Stomach (tissue), 9 donors: ENCODE measurements around the gene MYEOV. TPM values are rescaled to one million over a fixed set of nuclear protein-coding genes. Genes with fewer than 3 reads are reported as not detected.

ENCODE experiments used
- DNase-seq, 2 donors: peaks; one replicate each; pipeline versions ENCODE4 v3.0.0 to v3.0.0-alpha.2; 2013 to 2019
- H3K27ac ChIP-seq, 5 donors: fragments of 200-600 bp in 4 of 5; sonication (generic) in 4 of 5; one replicate each; pipeline ENCODE4 v1.5.1; 2013 to 2019; ENCODE audit warnings: mild to moderate bottlenecking in 1 of 5, moderate library complexity in 1 of 5
- H3K27me3 ChIP-seq, 3 donors: fragments of 200-600 bp; sonication (generic); one replicate each; pipeline ENCODE4 v1.5.1; 2017 to 2019; ENCODE audit warnings: mixed run types in 1 of 3
- H3K36me3 ChIP-seq, 4 donors: fragments of 200-600 bp; sonication (generic); 1 replicate in 3 of 4; 2 replicates in 1 of 4; pipeline ENCODE4 v1.5.1; 2016 to 2019
- H3K4me1 ChIP-seq, 4 donors: fragments of 200-600 bp; sonication (generic); one replicate each; pipeline ENCODE4 v1.5.1; 2016 to 2019
- H3K4me3 ChIP-seq, 4 donors: fragments of 200-600 bp; sonication (generic) in 3 of 4; one replicate each; pipeline ENCODE4 v1.5.1; 2016 to 2019; ENCODE audit warnings: mild to moderate bottlenecking in 1 of 4
- H3K9me3 ChIP-seq, 4 donors: fragments of 200-600 bp; sonication (generic); one replicate each; pipeline ENCODE4 v1.5.1; 2016 to 2019
- CTCF ChIP-seq, 7 experiments: fragments of 450-650 bp in 4 of 7; fragments of 200-600 bp in 3 of 7; sonication (generic) in 3 of 7; IDR thresholded peaks; one replicate each; pipeline ENCODE4 v1.5.1; 2016 to 2019; ENCODE audit warnings: antibody characterized with exemption in 7 of 7, control low read depth in 2 of 7, mild to moderate bottlenecking in 1 of 7
- EP300 ChIP-seq: sonication (generic); formaldehyde crosslinking; IDR thresholded peaks from one replicate; pipeline ENCODE4 v1.6.1; 2017; ENCODE audit warnings: antibody characterized with exemption
- POLR2A ChIP-seq, 4 donors: fragments of 450-650 bp; IDR thresholded peaks; one replicate each; pipeline ENCODE4 v1.6.1; 2016; ENCODE audit warnings: antibody characterized with exemption in 4 of 4, control low read depth in 2 of 4, mild to moderate bottlenecking in 1 of 4, moderate library complexity in 1 of 4
- POLR2AphosphoS5 ChIP-seq, 3 donors: sonication (generic); formaldehyde crosslinking; IDR thresholded peaks; one replicate each; pipeline ENCODE4 v1.6.1; 2016; ENCODE audit warnings: antibody characterized with exemption in 3 of 3
- WGBS, 5 donors: extraction: QIAGEN DNeasy Blood & Tissue Kit in 3 of 5; methylation state at CpG; one replicate each; pipeline versions ENCODE4 v1.1.5 to v1.1.7; 2013 to 2018; 5-methylcytosine and 5-hydroxymethylcytosine counted together
- intact Hi-C: fragments of 100-400 bp; cut with DNase I; formaldehyde crosslinking; loops from one replicate; pipeline ENCODE4 v1.15.1; 2023; ENCODE audit warnings: low total_unique reads
- polyA plus RNA-seq, 3 donors: library from polyadenylated mRNA; stranded (reverse); fragments of 200-250 nt; gene quantifications; one replicate each; pipeline ENCODE4 v1.2.3, GENCODE V29; 2013
- total RNA-seq, 5 donors: library from RNA; depleted of rRNA; stranded (reverse); fragments of >200 nt; gene quantifications; one replicate each; pipeline versions ENCODE4 v1.1.0 to v1.2.3, GENCODE V29; 2014 to 2016
- donor health status: healthy with polysubstance abuse.
- donor health status: Bipolar disorder and iron deficiency.
- donor health status: healthy.

MYEOV gene
- total and polyA plus RNA-seq, 8 donors = 0.92 to 41.5 (median 8.5) TPM; not detected in 2

DNA sequence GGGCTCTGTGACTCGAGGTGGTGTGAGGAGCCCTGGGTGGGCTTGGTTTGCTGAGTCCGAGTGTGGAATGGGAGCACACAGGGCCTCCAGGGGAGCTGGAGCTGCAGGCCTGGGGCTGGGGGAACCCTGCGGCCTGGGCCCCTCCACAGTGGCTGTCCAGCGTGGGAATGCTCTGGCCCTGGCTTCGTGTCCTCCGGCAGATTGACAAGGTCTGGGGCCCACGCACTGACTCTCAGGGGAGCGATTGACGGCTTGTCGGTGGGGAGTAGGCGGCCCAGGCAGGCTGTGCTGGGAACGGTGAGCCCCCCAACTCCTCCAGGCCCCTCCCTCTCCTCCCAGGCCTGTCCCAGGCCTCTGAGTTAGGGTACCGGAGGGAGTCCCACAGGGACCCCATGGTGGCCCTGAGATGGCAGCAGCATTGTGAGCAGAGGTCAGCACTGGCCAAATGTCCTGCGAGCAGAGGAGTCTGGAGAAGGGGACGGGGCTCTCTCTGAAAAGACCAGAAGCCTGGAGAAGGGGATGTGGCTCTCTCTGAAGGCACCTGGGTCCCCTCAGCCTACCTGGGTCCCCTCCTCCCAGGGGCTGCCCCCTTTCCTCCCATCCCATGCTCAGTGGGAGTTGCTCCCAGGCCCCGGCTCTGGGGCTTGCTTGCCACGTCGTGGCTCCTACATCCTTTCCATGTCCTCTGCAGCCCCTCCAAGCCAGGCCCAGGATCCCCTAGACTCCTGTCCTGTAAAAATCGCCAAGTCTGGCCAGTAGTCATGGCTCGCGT lies 23.8 kb upstream of the MYEOV start:
- no peak for TF ChIP-seq POLR2AphosphoS5 (IDR thresholded peaks at IDR 0.05)
- no peak for TF ChIP-seq CTCF (IDR thresholded peaks at IDR 0.05)
- no peak for TF ChIP-seq POLR2A (IDR thresholded peaks at IDR 0.05)
- no peak for TF ChIP-seq EP300
- Histone ChIP-seq H3K27me3 (peaks cover 0 to 8% (median 3%) of the 10 kb centered on the region in 3 donors), H3K4me3 (no peak overlapping the region), H3K27ac (no peak overlapping the region), H3K4me1 (peaks cover 4 to 31% (median 28%) of the 10 kb centered on the region in 4 donors), H3K9me3 (no peaks in the 10 kb centered on the region), H3K36me3 (no peaks in the 10 kb centered on the region)
- no peak for DNase-seq
- WGBS, 5 donors = 89 to 98% (median 94%) methylated on average over 10 to 21 of the region's 21 CpGs
- intact Hi-C loops = no loop called here

- no peak for TF ChIP-seq EP300
- no peak for TF ChIP-seq CTCF (IDR thresholded peaks at IDR 0.05)
- no peak for TF ChIP-seq POLR2A (IDR thresholded peaks at IDR 0.05)
- TF ChIP-seq POLR2AphosphoS5 (IDR thresholded peaks at IDR 0.05) = no peak
- no peak overlapping the region for H3K4me3 ChIP-seq
- H3K9me3 ChIP-seq = no peaks in the 10 kb centered on the region
- H3K27me3 ChIP-seq = peaks cover 0 to 8% (median 3%) of the 10 kb centered on the region in 3 donors
- intact Hi-C loops = no loop called here
- WGBS, 5 donors = 90 to 96% (median 95%) methylated on average over 7 of the region's 7 CpGs
- DNase-seq = no peak
- H3K4me1 ChIP-seq = peaks cover 4 to 31% (median 28%) of the 10 kb centered on the region in 4 donors
- no peak overlapping the region for H3K27ac ChIP-seq
- H3K36me3 ChIP-seq = no peaks in the 10 kb centered on the region
Observed at GRCh38 chr11:69270941-69271340, 23.0 kb upstream of the MYEOV start.

DNA sequence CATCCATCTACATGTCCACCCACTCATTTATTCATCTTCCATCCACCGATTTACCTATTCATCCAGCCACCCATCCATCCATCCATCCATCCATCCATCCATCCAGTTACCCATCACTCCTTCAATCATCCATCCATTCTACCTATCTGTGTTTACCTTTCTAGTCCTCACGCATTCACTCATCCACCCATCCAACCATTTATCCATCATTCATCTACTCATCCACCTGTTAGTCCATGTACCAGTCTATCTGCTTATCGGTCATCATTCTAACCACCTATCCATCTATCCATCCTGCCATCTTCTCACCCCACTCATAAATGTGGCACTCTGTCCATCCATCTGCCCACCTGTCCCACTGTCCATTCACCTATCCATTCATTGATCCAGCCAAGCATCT lies 21.9 kb upstream of the MYEOV start:
- WGBS, 5 donors = 96 to 98% (median 97%) methylated on average over 3 of the region's 3 CpGs
- Histone ChIP-seq H3K4me3 (no peak overlapping the region), H3K27me3 (peaks cover 0 to 8% (median 3%) of the 10 kb centered on the region in 3 donors), H3K4me1 (peaks cover 4 to 35% (median 32%) of the 10 kb centered on the region in 4 donors), H3K27ac (no peak overlapping the region), H3K9me3 (no peaks in the 10 kb centered on the region), H3K36me3 (no peaks in the 10 kb centered on the region)
- DNase-seq = no peak
- intact Hi-C loops = no loop called here
- no peak for TF ChIP-seq POLR2AphosphoS5 (IDR thresholded peaks at IDR 0.05)
- TF ChIP-seq CTCF (IDR thresholded peaks at IDR 0.05) = no peak
- TF ChIP-seq POLR2A (IDR thresholded peaks at IDR 0.05) = no peak

- WGBS, 5 donors = 43 to 74% (median 57%) methylated on average over 9 to 18 of the region's 18 CpGs
- Histone ChIP-seq H3K36me3 (no peaks in the 10 kb centered on the region), H3K4me1 (peaks cover 13 to 38% (median 34%) of the 10 kb centered on the region in 4 donors), H3K27me3 (peaks cover 0 to 11% (median 0%) of the 10 kb centered on the region in 3 donors), H3K27ac (no peak overlapping the region), H3K9me3 (no peaks in the 10 kb centered on the region), H3K4me3 (no peak overlapping the region)
- no peak for TF ChIP-seq CTCF (IDR thresholded peaks at IDR 0.05)
- TF ChIP-seq POLR2A (IDR thresholded peaks at IDR 0.05) = no peak
- no peak for TF ChIP-seq POLR2AphosphoS5 (IDR thresholded peaks at IDR 0.05)
- no peak for TF ChIP-seq EP300
- peak; percentile 49 to 76 for DNase-seq
- intact Hi-C loops = no loop called here
Observed at GRCh38 chr11:69272831-69273485, 21.0 kb upstream of the MYEOV start.
